HepG2 (cell line): Measurements from ENCODE around the gene SNF8. TPM values are rescaled to one million over a fixed set of nuclear protein-coding genes. Genes with fewer than 3 reads are reported as not detected.

Source experiments
- ARID4A ChIP-seq: sonication (generic); formaldehyde crosslinking; IDR thresholded peaks from 2 replicates; pipeline ENCODE4 v1.5.0; 2020; ENCODE audit warnings: mild to moderate bottlenecking, missing genetic modification reagents, borderline replicate concordance
- ARNTL ChIP-seq: sonication (generic); formaldehyde crosslinking; IDR thresholded peaks from 2 replicates; pipeline ENCODE4 v1.4.0; 2020; ENCODE audit warnings: mild to moderate bottlenecking, missing genetic modification reagents
- CC2D1A ChIP-seq: sonication (generic); formaldehyde crosslinking; IDR thresholded peaks from 2 replicates; pipeline ENCODE4 v1.8.1; 2023; ENCODE audit warnings: mild to moderate bottlenecking, missing genetic modification reagents
- ETV6 ChIP-seq: sonication (generic); formaldehyde crosslinking; conservative IDR thresholded peaks from 2 replicates; pipeline ENCODE4 v1.4.0; 2020; ENCODE audit warnings: missing genetic modification reagents
- GLI4 ChIP-seq: sonication (generic); formaldehyde crosslinking; IDR thresholded peaks from 2 replicates; pipeline ENCODE4 v1.5.1; 2020; ENCODE audit warnings: missing genetic modification reagents, mild to moderate bottlenecking, moderate library complexity, borderline replicate concordance
- KAT8 ChIP-seq: IDR thresholded peaks from 2 replicates; pipeline ENCODE4 v1.6.1; 2016; ENCODE audit warnings: missing genetic modification reagents, missing compliant biosample characterization
- KDM5B ChIP-seq: sonication (generic); formaldehyde crosslinking; IDR thresholded peaks from 2 replicates; pipeline ENCODE4 v1.4.0; 2020; ENCODE audit warnings: missing genetic modification reagents, mild to moderate bottlenecking, borderline replicate concordance
- KMT2B ChIP-seq: IDR thresholded peaks from 2 replicates; pipeline ENCODE4 v1.6.1; 2016; ENCODE audit warnings: missing genetic modification reagents, missing compliant biosample characterization
- ZBTB39 ChIP-seq: sonication (generic); formaldehyde crosslinking; IDR thresholded peaks from 2 replicates; pipeline ENCODE4 v1.5.0; 2020; ENCODE audit warnings: missing genetic modification reagents
- ZFP90 ChIP-seq: sonication (generic); formaldehyde crosslinking; IDR thresholded peaks from 2 replicates; pipeline ENCODE4 v1.8.0; 2022; ENCODE audit warnings: missing genetic modification reagents, mild to moderate bottlenecking, inconsistent platforms, borderline replicate concordance
- ZNF143 ChIP-seq: sonication (generic); formaldehyde crosslinking; IDR thresholded peaks from 2 replicates; pipeline ENCODE4 v1.4.0; 2020; ENCODE audit warnings: missing genetic modification reagents
- ZNF17 ChIP-seq: sonication (generic); formaldehyde crosslinking; IDR thresholded peaks from 2 replicates; pipeline ENCODE4 v1.5.0; 2020; ENCODE audit warnings: mild to moderate bottlenecking, missing genetic modification reagents
- ZNF331 ChIP-seq: sonication (generic); formaldehyde crosslinking; IDR thresholded peaks from 2 replicates; pipeline ENCODE4 v1.4.0; 2020; ENCODE audit warnings: missing genetic modification reagents
- ZNF709 ChIP-seq: sonication (generic); formaldehyde crosslinking; IDR thresholded peaks from 2 replicates; pipeline ENCODE4 v1.5.0; 2020; ENCODE audit warnings: mild to moderate bottlenecking, missing genetic modification reagents
- ZNF775 ChIP-seq: sonication (generic); formaldehyde crosslinking; IDR thresholded peaks from 2 replicates; pipeline ENCODE4 v1.4.0; 2020; ENCODE audit warnings: missing genetic modification reagents, mild to moderate bottlenecking, moderate library complexity, borderline replicate concordance
- ZNF784 ChIP-seq: sonication (generic); formaldehyde crosslinking; IDR thresholded peaks from 2 replicates; pipeline ENCODE4 v1.5.1; 2020; ENCODE audit warnings: missing genetic modification reagents, mild to moderate bottlenecking, borderline replicate concordance
- polyA plus RNA-seq, 8 experiments: library from polyadenylated mRNA; depleted of rRNA in 3 of 8; stranded (reverse) in 7 of 8; unstranded in 1 of 8; fragments of >200 nt; fragmentation: Illumina TruSeq in 4 of 8; extraction: Trizol in 4 of 8; gene quantifications; 2 replicates each; pipeline versions ENCODE4 v1.2.1 to v1.2.3, GENCODE V29; 2011 to 2016; ENCODE audit warnings: low read depth in 4 of 8, missing spikeins in 1 of 8, mixed read lengths in 1 of 8; ENCODE audit not compliant: insufficient read depth in 1 of 8
- total RNA-seq, 5 experiments: library from RNA; depleted of rRNA; stranded (reverse); fragments of >200 nt; fragmentation: Illumina TruSeq; extraction: Trizol; gene quantifications; 2 replicates each; pipeline ENCODE4 v1.2.3, GENCODE V29; 2016; ENCODE audit warnings: low read depth in 1 of 5
- TF ChIP-seq, protein P1 (sequence below): IDR thresholded peaks from 2 replicates; pipeline ENCODE4 v1.6.1; 2016
- TF ChIP-seq, protein P2 (sequence below): sonication (generic); formaldehyde crosslinking; IDR thresholded peaks from 2 replicates; pipeline ENCODE4 v1.5.1; 2020; ENCODE audit warnings: mild to moderate bottlenecking, missing genetic modification reagents

SNF8 gene
- total and polyA plus RNA-seq, 2 of the 13 experiments (the other 11 are each of a cell fraction or from before 2014, with no cell fraction given), result 114 to 153 TPM

GRCh38 chr17:48954300-48954755 is 9.7 kb upstream of the SNF8 start (continued):
- TF ChIP-seq ETV6 (no peak), ZBTB39 (CRISPR knock-in tag) (0 out of 2 replicates have a peak, but pooled peaks have one; percentile 30), KAT8 (CRISPR knock-in tag) (peak; percentile 66; the same call in 1 of the 2 replicates), KMT2B (CRISPR knock-in tag) (peak; percentile 40; the same call in 1 of the 2 replicates), ZNF775 (CRISPR knock-in tag) (no peak), ZNF784 (peak; percentile 72; the same call in 1 of the 2 replicates), ZNF17 (CRISPR knock-in tag) (no peak), ZFP90 (CRISPR knock-in tag) (0 out of 2 replicates have a peak, but pooled peaks have one; percentile 34), ZNF709 (CRISPR knock-in tag) (no peak), ZNF331 (CRISPR knock-in tag) (0 out of 2 replicates have a peak, but pooled peaks have one; percentile 13), GLI4 (CRISPR knock-in tag) (peak; percentile 54; the same call in 1 of the 2 replicates), ARNTL (CRISPR knock-in tag) (no peak), ZNF143 (CRISPR knock-in tag) (0 out of 2 replicates have a peak, but pooled peaks have one; percentile 11), ARID4A (peak; percentile 55; the same call in 1 of the 2 replicates), KDM5B (no peak), CC2D1A (CRISPR knock-in tag) (peak; percentile 81; the same call in 1 of the 2 replicates)
- TF ChIP-seq, protein P1, sequence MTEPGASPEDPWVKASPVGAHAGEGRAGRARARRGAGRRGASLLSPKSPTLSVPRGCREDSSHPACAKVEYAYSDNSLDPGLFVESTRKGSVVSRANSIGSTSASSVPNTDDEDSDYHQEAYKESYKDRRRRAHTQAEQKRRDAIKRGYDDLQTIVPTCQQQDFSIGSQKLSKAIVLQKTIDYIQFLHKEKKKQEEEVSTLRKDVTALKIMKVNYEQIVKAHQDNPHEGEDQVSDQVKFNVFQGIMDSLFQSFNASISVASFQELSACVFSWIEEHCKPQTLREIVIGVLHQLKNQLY (CRISPR knock-in tag), result peak; percentile 42; the same call in 1 of the 2 replicates
- TF ChIP-seq, protein P2, sequence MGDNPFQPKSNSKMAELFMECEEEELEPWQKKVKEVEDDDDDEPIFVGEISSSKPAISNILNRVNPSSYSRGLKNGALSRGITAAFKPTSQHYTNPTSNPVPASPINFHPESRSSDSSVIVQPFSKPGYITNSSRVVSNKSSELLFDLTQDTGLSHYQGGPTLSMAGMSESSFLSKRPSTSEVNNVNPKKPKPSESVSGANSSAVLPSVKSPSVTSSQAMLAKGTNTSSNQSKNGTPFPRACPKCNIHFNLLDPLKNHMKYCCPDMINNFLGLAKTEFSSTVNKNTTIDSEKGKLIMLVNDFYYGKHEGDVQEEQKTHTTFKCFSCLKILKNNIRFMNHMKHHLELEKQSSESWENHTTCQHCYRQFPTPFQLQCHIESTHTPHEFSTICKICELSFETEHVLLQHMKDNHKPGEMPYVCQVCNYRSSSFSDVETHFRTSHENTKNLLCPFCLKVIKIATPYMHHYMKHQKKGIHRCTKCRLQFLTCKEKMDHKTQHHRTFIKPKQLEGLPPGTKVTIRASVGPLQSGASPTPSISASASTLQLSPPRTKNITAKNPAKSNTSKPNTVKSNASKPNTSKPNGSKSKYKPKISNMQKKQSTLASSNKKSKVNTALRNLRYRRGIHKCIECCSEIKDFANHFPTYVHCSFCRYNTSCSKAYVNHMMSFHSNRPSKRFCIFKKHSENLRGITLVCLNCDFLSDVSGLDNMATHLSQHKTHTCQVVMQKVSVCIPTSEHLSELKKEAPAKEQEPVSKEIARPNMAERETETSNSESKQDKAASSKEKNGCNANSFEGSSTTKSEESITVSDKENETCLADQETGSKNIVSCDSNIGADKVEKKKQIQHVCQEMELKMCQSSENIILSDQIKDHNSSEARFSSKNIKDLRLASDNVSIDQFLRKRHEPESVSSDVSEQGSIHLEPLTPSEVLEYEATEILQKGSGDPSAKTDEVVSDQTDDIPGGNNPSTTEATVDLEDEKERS (CRISPR knock-in tag), result 0 out of 2 replicates have a peak, but pooled peaks have one; percentile 52
